Spleen (tissue), 7 donors: ENCODE results near the gene GBX1.

Experiments
- POLR2A ChIP-seq, 3 donors: fragments of 450-650 bp; IDR thresholded peaks; one replicate each; pipeline ENCODE4 v1.5.1; 2017; ENCODE audit warnings: antibody characterized with exemption in 3 of 3, mild to moderate bottlenecking in 1 of 3
- POLR2AphosphoS5 ChIP-seq, 3 donors: sonication (generic); formaldehyde crosslinking; IDR thresholded peaks; one replicate each; pipeline ENCODE4 v1.5.1; 2017; ENCODE audit warnings: antibody characterized with exemption in 3 of 3
- TF ChIP-seq, protein P1 (sequence below), 11 experiments: fragments of 200-600 bp in 7 of 11; fragments of 450-650 bp in 4 of 11; sonication (generic) in 4 of 11; IDR thresholded peaks in 8 of 11; conservative IDR thresholded peaks in 3 of 11; 1 replicate in 7 of 11; 2 replicates in 4 of 11; pipeline versions ENCODE4 v1.4.0 to v1.8.0; 2016 to 2021; ENCODE audit warnings: antibody characterized with exemption in 11 of 11, inconsistent platforms in 4 of 11, mild to moderate bottlenecking in 1 of 11
- donor health status: DM: no; HTN: no; CAD: no; lungs with moderate emphysema.
- donor health status: DM: no; HTN: no; CAD: no.
- donor health status: DM: no; HTN: no; CAD: no.

DNA sequence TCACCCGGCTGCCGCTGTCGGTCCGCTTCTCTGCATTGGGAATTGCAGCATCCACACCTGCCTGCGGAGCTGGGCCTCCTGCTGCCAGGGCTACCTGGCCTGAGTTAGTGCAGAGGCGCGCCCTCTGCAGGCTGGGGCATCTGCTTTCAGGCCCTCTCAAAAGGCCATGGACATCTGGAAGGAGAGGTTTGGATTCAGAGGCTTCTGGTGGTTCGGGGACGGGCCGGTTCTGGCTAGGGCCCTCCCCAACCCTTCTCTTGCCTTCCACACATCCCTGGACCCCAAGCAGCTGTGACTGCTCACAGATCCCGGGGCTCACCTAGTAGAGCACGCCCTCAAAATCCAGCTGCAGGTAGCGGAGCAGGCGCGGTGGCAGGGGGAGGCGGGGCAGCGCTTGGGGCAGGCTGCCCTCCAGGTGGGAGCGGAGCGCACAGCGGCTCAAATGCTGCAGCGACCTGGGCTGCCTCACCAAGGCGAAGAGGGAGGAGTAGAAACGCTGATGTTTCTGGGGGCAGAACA, 8.4 kb upstream of the GBX1 start:
- TF ChIP-seq, protein P1, sequence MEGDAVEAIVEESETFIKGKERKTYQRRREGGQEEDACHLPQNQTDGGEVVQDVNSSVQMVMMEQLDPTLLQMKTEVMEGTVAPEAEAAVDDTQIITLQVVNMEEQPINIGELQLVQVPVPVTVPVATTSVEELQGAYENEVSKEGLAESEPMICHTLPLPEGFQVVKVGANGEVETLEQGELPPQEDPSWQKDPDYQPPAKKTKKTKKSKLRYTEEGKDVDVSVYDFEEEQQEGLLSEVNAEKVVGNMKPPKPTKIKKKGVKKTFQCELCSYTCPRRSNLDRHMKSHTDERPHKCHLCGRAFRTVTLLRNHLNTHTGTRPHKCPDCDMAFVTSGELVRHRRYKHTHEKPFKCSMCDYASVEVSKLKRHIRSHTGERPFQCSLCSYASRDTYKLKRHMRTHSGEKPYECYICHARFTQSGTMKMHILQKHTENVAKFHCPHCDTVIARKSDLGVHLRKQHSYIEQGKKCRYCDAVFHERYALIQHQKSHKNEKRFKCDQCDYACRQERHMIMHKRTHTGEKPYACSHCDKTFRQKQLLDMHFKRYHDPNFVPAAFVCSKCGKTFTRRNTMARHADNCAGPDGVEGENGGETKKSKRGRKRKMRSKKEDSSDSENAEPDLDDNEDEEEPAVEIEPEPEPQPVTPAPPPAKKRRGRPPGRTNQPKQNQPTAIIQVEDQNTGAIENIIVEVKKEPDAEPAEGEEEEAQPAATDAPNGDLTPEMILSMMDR (IDR thresholded peaks at IDR 0.05 in 8 of 11, conservative IDR thresholded peaks at IDR 0.05 in 3 of 11), result no peak
- TF ChIP-seq POLR2A (IDR thresholded peaks at IDR 0.05), result no peak
- TF ChIP-seq POLR2AphosphoS5 (IDR thresholded peaks at IDR 0.05), result no peak
